Bone marrow (tissue), 2 donors: ENCODE data around the gene HDLBP.

ENCODE experiments used
- DNase-seq, 2 donors: peaks; one replicate each; lab custom pipeline; 2025; lab: John Stamatoyannopoulos, UW

HDLBP gene

GRCh38 chr2:241228081-241228859, 87.2 kb downstream of the HDLBP start:
- no peak for DNase-seq

GRCh38 chr2:241227594-241227993, 87.9 kb downstream of the HDLBP start:
- no peak for DNase-seq

GRCh38 chr2:241226723-241227572, 88.5 kb downstream of the HDLBP start:
- no peak for DNase-seq

GRCh38 chr2:241225983-241226382, 89.5 kb downstream of the HDLBP start:
- DNase-seq = no peak

- no peak for DNase-seq
Observed at GRCh38 chr2:241225545-241225944, 89.9 kb downstream of the HDLBP start.

GRCh38 chr2:241224851-241225438, 90.5 kb downstream of the HDLBP start:
- no peak for DNase-seq

- DNase-seq = no peak
Observed at GRCh38 chr2:241224018-241224850, 91.2 kb downstream of the HDLBP start.

GRCh38 chr2:241223211-241224017, 92.1 kb downstream of the HDLBP start:
- no peak for DNase-seq

GRCh38 chr2:241219856-241220356, 95.6 kb downstream of the HDLBP start:
- no peak for DNase-seq

GRCh38 chr2:241219030-241219382, 96.5 kb downstream of the HDLBP start:
- DNase-seq = no peak

GRCh38 chr2:241218131-241219029, 97.1 kb downstream of the HDLBP start:
- no peak for DNase-seq

GRCh38 chr2:241217320-241218031, 98.0 kb downstream of the HDLBP start:
- DNase-seq = no peak

- DNase-seq = no peak
Observed at GRCh38 chr2:241216211-241216761, 99.2 kb downstream of the HDLBP start.

GRCh38 chr2:241215421-241215820, 100.1 kb downstream of the HDLBP start:
- no peak for DNase-seq

GRCh38 chr2:241214766-241215165, 100.7 kb downstream of the HDLBP start:
- no peak for DNase-seq

- DNase-seq = no peak
Observed at GRCh38 chr2:241214209-241214608, 101.3 kb downstream of the HDLBP start.

GRCh38 chr2:241213567-241213966, 101.9 kb downstream of the HDLBP start:
- DNase-seq = no peak

GRCh38 chr2:241213041-241213440, 102.4 kb downstream of the HDLBP start:
- no peak for DNase-seq

GRCh38 chr2:241211276-241211675, 104.2 kb downstream of the HDLBP start:
- DNase-seq = no peak
